GM21381 (cell line): ENCODE data around the gene PRKCB.
A peak's percentile ranks its signal among the peaks of the same experiment; 100 is the strongest.

ENCODE experiments used
- ATAC-seq: cut with Tn5 transposase; IDR thresholded peaks from one replicate; pipeline ENCODE4 v1.9.1; 2021; ENCODE audit warnings: mild to moderate bottlenecking, moderate library complexity; ENCODE audit not compliant: unreplicated experiment

Gene PRKCB

DNA sequence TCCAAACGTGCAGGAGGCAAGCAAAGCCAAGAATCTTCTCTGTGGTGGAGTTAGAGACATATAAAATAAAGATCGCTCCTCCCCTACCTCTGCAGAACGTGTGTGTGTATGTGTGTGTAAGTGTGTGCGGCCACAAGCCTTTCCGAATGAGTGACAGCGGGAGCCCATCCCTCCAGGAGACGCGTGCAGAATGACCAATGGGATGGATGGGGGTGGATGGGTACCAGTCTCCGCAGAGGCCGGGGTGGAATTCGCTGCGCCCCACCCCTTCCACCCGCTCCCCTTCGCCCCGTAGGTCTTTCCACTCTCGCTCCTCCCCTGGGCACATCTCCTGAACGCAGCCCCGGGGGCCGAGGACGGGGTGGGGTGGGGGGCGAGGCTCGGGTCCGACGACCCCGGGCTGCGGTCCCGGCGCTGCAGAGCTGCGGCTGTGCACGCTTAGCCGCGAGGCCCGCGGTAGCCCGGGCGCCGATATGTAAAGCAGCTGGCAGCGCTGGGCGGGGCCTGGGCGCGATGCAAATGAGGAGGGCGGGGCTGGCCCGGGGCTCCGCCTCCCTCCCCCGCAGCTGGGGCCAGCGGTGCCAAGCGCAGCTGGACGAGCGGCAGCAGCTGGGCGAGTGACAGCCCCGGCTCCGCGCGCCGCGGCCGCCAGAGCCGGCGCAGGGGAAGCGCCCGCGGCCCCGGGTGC lies at the start of gene PRKCB:
Gene PRKCB, plus strand, starts transcription at position 594 of the 688 bp plus-strand sequence.
- ATAC-seq = peak; percentile 71

- ATAC-seq = no peak
Observed at GRCh38 chr16:23786964-23787561, 48.7 kb upstream of the PRKCB start.

DNA sequence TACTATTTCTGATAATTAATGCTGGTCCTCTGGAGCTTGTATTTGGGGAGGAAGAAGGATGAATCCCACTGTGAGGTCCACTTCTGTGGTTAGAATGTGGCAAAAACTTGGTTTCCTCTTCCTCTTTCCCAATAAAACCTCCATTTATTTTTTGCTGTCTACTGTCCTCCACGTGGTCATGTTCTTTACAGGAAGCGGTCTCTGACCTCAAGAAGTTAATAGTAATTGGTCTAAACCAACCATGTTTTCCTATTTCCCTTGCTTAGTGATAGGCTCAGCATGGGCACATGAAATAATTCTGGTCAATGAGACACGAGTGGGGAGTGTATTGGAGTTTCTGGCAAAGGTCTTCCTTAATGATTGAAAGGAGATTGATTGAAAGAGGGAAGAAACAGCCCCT lies 47.1 kb upstream of the PRKCB start:
- no peak for ATAC-seq

DNA sequence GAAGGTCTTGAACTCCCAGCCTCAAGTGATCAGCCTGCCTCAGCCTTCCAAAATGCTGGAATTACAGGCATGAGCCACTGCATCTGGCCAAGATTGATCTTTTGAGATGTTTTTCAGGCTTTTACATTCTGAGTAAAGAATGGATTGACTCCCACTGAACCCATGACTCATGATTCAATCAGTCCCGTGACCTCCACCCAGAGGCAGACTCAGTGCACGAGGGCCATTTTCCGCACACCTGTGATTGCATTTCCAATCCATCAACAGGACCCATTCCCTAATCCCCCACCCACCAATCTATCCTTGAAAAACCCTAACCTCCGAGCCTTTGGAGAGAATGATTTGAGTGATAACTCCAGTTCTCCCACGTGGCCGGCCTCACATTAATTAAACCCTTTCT lies 40.4 kb upstream of the PRKCB start:
- no peak for ATAC-seq

DNA sequence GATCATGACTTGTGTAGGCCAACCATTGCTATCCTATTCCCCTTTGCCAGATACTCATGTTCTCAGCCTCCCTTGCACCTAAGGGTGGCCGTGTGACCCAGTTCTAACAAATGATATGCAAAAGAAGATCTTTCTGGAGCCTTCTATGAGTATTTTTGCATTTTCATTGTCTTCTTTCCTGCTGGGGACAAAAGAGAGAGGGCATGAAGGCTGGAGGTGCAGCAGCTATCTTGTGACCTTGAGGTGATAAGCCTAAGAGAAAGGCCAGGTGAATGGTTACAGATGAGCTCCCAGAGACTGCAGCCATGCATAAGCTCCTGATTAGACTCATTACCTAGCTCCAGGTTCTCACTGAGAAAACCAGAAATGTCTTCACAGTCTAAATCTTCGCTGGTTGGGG lies 38.8 kb upstream of the PRKCB start:
- ATAC-seq = no peak

GRCh38 chr16:23801378-23801777 lies 34.4 kb upstream of the PRKCB start:
- no peak for ATAC-seq

- ATAC-seq = no peak
Observed at GRCh38 chr16:23802776-23803175, 33.0 kb upstream of the PRKCB start.

DNA sequence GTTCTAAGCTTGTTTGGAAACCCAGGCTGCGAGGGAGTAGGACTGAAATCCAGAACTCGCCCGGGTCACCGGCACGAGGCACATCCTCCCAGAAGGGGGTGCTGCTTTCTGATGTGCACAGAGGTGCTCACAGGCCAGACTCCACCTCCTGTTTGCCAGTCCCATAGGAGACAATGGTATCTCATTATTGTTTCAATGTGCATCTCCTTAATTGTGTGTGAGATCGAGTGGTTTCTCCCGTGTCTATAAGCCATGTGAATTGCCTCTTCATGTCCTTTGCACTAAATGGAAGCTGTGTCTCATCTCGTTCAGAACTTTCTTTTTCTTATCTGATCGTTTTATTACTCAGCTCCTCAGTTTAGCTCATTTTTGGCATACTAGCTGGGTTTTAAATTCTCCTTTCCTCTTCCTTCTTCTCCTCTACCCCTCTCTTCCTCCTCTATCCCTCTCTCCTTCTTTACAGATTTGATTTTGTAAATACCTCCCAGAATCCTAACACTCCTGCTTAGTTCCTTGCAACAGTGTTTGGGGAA lies 32.1 kb upstream of the PRKCB start:
- peak; percentile 68 for ATAC-seq

- ATAC-seq = no peak
Observed at GRCh38 chr16:23807028-23807427, 28.8 kb upstream of the PRKCB start.

GRCh38 chr16:23821467-23821866 lies 14.3 kb upstream of the PRKCB start:
- no peak for ATAC-seq

- no peak for ATAC-seq
Observed at GRCh38 chr16:23821875-23822688, 13.7 kb upstream of the PRKCB start.

DNA sequence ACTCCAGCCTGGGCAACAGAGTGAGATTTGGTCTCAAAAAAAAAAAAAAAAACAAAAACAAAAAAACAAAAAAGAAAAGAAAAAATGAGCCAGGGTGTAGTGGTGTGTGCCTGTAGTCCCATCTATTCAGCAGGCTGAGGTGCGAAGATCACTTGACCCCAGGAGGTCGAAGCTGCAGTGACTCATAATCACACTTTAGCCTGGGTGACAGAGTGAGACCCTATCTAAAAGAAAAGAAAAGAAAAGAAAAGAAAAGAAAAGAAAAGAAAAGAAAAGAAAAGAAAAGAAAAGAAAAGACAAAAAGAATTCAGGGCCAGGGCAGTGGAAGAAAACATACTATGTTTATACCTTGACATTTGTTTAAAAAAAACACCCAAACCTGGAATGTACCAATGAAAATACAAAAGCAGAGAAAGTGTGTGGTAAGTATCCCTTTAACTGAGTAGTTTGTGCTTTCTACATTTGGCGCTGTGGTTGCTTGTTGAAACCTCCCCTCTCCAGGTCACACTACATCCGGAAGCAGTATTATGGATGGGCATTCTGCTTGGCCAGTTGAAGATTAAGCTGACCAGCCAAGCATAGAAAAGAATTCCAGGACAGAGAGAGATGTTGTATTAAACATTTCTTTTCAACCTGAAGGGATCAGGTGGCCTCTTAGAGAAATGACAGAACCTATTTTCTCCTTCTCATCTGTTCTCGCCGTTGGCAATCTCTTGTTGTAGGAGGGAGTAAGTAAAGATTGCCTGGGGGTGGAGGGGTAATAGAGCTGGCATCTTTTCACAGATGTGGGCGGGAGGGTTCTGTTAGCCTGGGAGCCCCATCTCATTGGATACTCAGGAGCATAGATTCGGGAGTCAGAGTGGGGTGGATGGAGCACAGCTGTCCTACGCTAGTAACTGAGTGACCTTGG lies 12.1 kb upstream of the PRKCB start:
- no peak for ATAC-seq

DNA sequence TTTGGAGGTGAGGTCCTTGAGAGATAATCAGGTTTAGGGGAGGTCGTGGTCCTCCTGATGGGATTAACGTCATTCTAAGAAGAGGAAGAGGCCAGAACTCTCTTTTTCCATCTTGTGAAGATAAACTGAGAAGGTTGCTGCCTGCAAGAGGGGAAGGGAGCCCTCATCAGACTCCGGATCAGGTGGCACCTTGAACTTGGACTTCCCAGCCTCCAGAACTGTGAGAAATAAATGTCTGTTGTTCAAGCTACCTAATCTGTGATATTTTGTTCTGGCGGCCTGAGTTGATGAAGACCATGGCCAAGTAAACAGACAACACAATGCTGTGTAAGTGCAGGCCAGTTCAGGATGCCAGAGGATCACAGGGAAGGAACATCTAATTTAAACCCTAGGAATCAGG lies 10.9 kb upstream of the PRKCB start:
- ATAC-seq = no peak

- ATAC-seq = peak; percentile 72
Observed at GRCh38 chr16:23826528-23827045, 9.2 kb upstream of the PRKCB start.

DNA sequence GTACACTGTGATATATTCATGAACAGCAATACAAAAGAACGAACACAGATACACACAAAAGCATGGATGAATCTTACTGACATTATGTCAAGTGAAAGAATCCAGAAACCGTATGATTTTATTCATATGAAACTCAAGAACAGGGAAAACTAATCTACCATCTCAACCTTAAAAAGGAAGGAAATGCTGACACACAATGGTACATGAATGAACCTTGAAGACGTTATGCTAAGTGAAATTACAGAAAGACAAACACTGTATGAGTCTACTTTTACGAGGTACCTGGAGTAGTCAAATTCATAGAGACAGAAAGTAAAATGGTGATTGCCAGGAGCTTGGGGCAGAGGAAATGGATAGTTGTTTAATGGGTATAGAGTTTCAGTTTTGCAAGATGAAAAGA lies 8.7 kb upstream of the PRKCB start:
- no peak for ATAC-seq

- no peak for ATAC-seq
Observed at GRCh38 chr16:23829454-23829853, 6.3 kb upstream of the PRKCB start.

- ATAC-seq = no peak
Observed at GRCh38 chr16:23830276-23830675, 5.5 kb upstream of the PRKCB start.

GRCh38 chr16:23832882-23833281 lies 2.9 kb upstream of the PRKCB start:
- no peak for ATAC-seq

DNA sequence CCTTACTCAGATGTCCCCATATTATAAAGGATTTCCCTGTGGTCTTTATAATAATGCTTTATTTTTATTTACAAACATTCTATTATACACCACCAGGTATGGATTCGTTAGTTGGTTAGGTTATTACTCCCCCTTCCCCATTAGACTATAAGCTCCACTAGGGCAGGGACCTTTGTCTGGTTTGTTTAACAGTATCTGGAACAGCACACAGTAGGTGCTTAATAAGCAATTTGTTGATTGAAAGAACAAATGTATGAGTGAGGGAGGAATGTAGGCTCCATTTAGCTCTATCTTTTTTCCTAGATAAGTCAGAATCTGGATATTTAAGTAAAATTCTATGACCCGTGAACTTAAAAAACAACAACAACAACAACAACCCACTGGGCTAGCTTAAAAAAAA lies 2.3 kb upstream of the PRKCB start:
- ATAC-seq = no peak

DNA sequence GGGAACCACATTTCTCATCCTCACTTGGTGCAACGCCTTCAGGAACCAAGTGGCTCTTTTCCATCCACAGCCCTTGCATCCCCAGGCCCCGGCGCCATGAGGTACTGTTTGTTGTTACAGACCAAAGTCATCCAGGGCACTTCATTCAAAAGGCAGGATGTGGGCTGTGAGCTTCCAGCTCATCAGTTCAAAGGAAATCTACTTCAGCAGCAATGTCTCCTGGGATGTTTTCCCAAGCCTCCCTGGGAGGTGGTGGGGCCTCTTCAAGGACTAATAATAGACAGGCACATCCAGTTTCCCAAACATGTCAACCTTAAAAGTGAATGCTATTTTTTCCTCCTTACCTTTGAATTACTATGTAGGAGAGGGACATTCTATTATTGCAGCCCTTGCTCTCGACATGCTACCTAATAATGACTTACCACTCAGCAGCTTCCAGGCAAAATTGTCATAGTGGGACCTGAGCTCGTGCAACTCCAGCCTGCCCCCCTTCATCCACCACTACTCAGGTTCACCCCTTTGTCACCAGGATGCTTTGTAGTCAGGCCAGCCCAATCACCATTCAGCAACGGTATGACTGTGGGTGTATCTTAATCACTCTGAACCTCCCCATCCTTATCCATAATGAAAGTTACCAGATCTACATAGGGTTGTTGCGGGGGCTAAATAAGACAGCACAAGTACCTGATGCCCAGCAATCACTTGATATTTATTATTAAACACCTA lies 1.7 kb upstream of the PRKCB start:
- ATAC-seq = no peak
